Left renal cortex interstitium (tissue), 4 donors: Measurements from ENCODE around the gene CDH12. TPM values are rescaled to one million over a fixed set of nuclear protein-coding genes. Genes with fewer than 3 reads are reported as not detected.
"Not testable (repeated sequence)": the region's sequence is repeated elsewhere in the genome, so short reads cannot be mapped to it uniquely, and the experiment has no call there.

Experiments used
- DNase-seq, 4 donors: peaks; one replicate each; pipeline ENCODE4 v3.0.0-alpha.2; 2013; ENCODE audit warnings: low read depth in 4 of 4, low spot score in 2 of 4, missing footprints in 1 of 4
- polyA plus RNA-seq, 4 donors: library from polyadenylated mRNA; unstranded; fragments of 120-200 nt; gene quantifications; one replicate each; pipeline ENCODE4 v1.2.1, GENCODE V29; 2013; ENCODE audit not compliant: insufficient read length in 4 of 4

CDH12 gene
- polyA plus RNA-seq, 4 donors = 5.7 to 7.1 (median 6.4) TPM

GRCh38 chr5:22058620-22059019 lies 794.5 kb downstream of the CDH12 start:
- DNase-seq = no peak

GRCh38 chr5:22057012-22057411 lies 796.1 kb downstream of the CDH12 start:
- no peak for DNase-seq

- DNase-seq = no peak
Measured at GRCh38 chr5:22056601-22057000, 796.5 kb downstream of the CDH12 start.

GRCh38 chr5:22053195-22053594 lies 799.9 kb downstream of the CDH12 start:
- DNase-seq = no peak

GRCh38 chr5:22051881-22052280 lies 801.3 kb downstream of the CDH12 start:
- DNase-seq = no peak

- DNase-seq = no peak
Measured at GRCh38 chr5:22050931-22051330, 802.2 kb downstream of the CDH12 start.

GRCh38 chr5:22044229-22044628 lies 808.9 kb downstream of the CDH12 start:
- DNase-seq = no peak

- DNase-seq = no peak
Measured at GRCh38 chr5:22036061-22036460, 817.1 kb downstream of the CDH12 start.

GRCh38 chr5:22033066-22033465 lies 820.1 kb downstream of the CDH12 start:
- no peak for DNase-seq

- DNase-seq = no peak
Measured at GRCh38 chr5:22023784-22024183, 829.4 kb downstream of the CDH12 start.

- not testable (repeated sequence) for DNase-seq
Measured at GRCh38 chr5:22012893-22013292, 840.3 kb downstream of the CDH12 start.

GRCh38 chr5:22010808-22011207 lies 842.3 kb downstream of the CDH12 start:
- DNase-seq = not testable (repeated sequence)

- not testable (repeated sequence) for DNase-seq
Measured at GRCh38 chr5:22001097-22001496, 852.0 kb downstream of the CDH12 start.

GRCh38 chr5:21985799-21986198 lies 867.3 kb downstream of the CDH12 start:
- not testable (repeated sequence) for DNase-seq

GRCh38 chr5:21951571-21951970 lies 901.6 kb downstream of the CDH12 start:
- not testable (repeated sequence) for DNase-seq

- peak; percentile 26 to 36 (median 32) for DNase-seq
Measured at GRCh38 chr5:21931116-21931515, 922.0 kb downstream of the CDH12 start.

GRCh38 chr5:21919414-21920022 lies 933.6 kb downstream of the CDH12 start:
- DNase-seq = peak in 1 of 4 donors; percentile 25

- no peak for DNase-seq
Measured at GRCh38 chr5:21918451-21918850, 934.7 kb downstream of the CDH12 start.

GRCh38 chr5:21910731-21911130 lies 942.4 kb downstream of the CDH12 start:
- no peak for DNase-seq

GRCh38 chr5:21895766-21896350 lies 957.3 kb downstream of the CDH12 start:
- DNase-seq = no peak

- no peak for DNase-seq
Measured at GRCh38 chr5:21893161-21893560, 960.0 kb downstream of the CDH12 start.

- DNase-seq = no peak
Measured at GRCh38 chr5:21889581-21889980, 963.6 kb downstream of the CDH12 start.
